HG02610 (cell line): Measurements from ENCODE around the gene PFKFB2.

Experiments
- ATAC-seq: cut with Tn5 transposase; IDR thresholded peaks from one replicate; pipeline ENCODE4 v1.9.1; 2021; ENCODE audit warnings: mild to moderate bottlenecking, moderate library complexity; ENCODE audit not compliant: unreplicated experiment

PFKFB2 gene

DNA sequence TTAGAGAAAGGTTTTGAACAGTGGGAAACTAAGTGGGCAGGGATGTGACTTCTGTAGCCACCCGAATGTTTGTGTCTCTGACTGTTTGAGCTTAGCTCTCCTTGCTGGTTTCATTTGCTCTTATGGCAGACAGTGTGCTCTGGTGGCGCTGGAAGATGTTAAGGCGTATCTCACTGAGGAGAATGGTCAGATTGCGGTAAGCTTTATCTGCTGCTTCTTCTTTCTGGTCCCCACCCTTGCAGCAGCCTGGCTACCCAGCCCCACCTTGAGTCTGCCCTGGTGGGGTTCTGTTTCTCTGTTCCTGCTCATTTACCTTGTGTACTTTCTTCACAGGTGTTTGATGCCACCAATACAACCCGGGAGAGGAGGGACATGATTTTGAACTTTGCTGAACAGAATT lies 9.9 kb downstream of the PFKFB2 start:
- no peak for ATAC-seq

DNA sequence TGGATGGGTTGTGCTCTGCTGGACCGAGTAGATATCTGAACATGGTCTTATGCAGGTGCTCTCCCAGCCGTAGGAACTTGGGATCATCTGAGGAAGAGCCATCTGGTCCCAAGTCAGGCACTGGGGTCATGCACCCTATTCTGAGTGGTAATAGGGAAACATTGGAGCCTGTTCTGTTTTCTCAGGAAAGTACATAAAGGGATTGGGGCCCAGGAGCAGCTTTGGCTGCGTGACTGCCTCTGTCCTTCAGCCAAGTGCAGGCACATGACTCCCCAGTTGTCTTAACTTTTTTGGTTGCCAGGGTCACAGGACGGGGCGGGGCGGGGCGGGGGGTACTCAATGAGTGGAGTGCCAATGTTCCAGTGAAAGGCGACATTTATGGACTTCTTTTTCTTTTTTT lies 11.5 kb downstream of the PFKFB2 start:
- no peak for ATAC-seq

DNA sequence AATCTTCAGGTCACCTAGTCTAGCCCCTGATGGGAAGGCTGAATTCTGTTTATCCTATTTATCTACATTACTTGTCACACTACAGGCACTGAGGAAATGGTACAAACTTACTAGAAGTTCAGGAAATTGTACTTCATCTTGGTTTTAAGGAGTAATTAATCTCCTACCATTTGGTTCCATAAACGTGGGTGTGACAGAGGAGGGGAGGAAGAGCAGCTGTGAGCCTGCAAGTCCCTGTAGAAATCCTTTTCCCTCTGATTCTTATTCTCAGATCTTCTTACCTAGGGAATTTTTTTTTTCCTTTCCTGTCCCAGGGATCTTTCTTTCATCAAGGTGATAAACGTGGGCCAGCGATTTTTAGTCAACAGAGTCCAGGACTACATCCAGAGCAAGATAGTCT lies 14.1 kb downstream of the PFKFB2 start:
- no peak for ATAC-seq

DNA sequence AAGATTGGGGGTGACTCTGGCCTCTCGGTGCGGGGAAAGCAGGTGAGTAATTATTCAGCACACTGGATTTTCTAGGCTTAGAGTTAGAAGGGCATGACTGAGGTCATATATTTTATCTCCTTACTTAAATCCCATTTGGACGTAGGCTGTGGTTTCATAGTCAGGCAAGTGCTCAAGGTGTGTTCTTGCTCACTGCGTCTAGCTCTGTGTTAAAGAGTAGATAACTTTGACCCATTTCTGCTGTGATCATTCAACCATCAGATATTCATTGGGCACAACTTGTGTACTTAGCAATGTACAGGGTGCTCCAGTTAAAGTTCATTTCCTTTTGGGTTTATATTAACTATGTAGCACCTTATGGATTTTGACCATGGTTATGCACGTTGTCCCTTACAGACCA lies 14.6 kb downstream of the PFKFB2 start:
- ATAC-seq: no peak

DNA sequence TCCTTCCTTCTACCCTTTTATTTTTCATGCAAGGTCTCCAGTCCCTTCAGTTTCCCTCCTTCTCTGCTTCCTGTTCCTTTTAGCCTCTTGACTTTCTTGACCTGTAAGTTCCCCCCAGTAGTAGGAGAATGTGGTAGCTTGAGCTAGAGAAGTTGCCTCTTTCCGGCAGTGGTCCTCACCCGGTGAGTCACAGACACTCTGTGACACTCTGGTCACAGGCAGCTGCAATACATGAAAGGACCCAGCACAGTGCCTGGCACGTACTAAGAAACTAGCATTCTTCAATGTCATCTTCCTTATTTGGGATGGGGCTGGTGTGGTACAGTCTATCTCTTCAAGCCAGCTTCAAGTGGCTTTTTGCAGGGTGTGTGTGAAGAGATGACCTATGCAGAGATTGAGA lies 16.0 kb downstream of the PFKFB2 start:
- no peak for ATAC-seq

DNA sequence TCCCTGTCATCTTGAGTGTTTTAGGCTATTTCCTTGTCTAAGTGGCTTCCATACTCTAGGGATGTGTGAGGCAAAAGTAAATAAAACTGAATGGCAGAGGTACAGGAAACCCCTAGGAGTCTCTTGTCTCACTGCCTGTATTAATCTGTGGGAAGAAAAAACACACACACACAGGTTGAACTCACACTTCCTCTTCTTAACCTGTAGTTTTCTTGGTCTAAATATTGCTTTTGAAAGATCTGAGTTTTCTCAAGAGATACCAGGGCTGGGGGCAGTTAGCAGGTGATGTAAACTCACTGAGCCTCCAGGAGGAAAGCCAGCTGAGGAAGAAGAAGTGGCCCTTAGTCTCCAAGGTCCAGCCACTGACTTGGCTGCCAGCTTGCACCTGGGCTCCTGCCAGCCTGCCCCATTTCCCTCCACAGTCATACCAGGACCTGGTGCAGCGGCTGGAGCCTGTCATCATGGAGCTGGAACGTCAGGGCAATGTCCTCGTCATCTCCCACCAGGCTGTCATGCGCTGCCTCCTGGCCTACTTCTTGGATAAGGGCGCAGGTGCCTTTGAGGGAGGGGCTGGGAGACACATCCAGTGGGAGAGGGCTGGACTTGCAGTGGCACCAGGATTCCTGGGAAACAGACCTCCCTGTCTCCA lies 16.9 kb downstream of the PFKFB2 start:
- no peak for ATAC-seq

DNA sequence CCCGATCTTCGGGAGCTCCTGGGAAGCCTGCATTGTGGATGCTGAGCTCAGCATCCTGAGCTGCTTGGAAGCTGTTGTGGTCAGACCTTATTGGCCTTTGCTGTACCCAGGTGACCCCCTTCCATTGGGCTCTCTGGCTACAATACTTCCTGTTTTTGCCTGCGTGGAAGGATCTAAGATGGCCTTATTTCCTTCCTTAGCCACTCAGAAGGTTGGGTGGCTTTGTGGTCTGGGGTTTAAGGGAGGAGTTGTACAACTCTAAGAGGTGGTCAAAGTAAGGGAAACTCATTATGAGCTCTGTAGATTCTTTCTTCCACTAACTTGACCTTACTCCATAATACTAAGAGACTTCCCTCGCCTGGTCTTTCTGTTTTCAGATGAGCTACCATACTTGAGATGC lies 17.7 kb downstream of the PFKFB2 start:
- no peak for ATAC-seq

DNA sequence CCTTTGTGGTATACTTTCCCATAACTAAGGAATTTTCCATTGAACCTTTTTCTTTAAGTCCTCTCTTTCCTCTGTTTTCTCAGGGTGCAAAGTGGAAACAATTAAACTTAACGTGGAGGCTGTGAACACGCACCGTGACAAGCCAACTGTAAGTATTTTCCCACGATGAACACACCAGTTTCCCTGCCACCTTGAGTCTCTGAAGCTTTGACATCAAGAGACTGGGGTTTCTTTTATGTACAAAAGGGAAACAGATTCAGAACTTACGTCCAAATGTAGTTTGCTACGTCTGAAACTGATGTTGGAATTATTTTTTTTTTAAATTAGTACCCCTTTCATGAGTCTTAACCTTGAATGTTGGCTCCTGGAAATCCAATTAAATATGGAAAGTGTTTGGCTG lies 18.4 kb downstream of the PFKFB2 start:
- no peak for ATAC-seq

DNA sequence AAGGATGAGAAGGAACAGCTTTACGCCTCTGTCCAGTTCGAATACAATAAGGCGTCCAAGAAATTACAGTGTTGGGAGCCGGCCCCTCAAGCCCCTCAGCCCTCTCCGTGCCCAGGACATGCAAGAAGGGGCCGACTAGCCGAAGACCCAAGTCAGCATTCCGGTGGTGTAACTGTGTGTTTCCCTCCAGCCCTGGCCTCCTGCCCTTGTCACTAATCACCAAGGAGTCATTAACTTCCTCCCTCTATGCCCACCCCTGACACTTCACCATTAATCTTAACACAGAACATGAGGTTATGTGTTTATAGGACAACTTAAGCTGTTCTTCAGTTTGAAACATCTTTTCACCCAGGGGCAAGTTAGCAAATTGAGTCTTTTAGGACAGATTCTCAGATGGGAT lies 19.2 kb downstream of the PFKFB2 start:
- no peak for ATAC-seq

DNA sequence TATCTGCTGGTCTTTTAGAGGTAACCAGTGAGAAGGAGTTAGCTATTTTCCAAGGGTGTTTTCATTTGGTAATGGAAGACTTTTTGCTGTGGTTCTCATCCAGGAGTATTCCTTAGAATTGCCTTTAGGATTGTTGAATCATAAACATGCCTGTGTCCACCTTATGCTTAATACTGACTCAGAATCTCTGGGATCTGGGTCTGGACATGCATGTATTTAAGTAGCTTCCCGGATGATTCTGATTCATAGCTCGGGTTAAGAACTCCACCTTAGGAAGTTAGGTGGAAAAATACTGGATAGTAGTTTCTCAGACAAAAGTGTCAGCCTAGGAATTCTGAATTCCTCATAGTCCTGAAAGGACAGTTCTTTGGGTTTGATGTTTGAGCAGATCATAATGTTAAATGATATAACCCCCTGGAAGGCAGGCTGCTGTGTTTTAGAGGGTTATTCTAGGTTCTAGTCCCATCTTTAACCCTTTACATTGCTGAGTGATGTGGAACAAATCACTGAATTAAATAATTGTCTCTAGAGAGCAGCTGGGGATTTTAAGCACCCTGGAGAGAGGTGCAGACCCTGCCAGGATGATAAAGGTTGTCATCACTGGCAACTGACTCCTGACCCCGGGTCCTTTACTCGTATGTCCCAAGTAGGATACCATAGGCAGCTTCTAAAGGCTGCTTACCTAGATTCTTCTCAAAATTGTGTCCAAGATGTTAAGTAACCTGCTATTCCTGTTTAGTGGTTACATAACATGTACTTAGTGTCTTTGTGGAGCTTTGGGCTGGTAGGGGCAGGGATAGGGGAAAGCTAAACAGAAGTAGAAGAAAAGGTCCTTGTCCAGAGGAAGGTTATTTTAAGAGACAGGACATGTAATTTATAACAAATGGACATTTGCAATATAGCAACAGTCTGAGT lies 21.1 kb downstream of the PFKFB2 start:
- no peak for ATAC-seq

DNA sequence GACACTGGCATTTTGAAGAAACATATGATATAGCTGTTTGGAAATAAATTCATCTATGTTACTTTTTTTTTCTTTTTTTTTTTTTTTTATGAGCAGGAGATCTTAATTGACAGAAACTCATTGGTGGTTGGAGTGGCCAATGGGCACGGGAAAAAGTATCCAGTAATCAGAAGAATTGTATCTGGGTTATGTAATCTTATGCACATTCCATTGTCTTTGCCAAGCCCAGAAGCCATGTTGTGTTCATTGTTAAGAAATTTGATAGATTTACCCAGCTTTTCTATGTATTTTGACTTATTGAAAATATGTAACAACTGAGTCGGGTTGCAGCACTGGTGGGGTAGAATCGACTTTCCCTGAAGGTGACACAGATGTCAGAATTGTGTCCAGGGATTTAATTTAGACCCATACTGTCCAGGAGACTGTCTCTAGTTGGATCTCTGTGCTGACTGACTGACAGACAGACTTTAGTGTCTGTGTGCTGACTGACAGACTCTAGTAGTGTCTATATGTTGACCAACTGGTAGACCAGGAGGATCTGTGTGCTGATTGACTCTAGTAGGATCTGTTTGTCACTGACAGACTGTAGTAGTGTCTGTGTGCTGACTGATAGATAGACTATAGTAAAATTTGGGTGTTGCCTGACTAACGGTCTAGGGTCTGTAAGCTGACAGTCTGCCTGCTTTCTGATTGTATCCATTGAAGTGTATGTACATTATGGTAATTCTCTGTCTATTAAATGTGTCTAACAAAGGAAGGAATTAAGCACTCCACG lies 23.3 kb downstream of the PFKFB2 start:
- no peak for ATAC-seq

DNA sequence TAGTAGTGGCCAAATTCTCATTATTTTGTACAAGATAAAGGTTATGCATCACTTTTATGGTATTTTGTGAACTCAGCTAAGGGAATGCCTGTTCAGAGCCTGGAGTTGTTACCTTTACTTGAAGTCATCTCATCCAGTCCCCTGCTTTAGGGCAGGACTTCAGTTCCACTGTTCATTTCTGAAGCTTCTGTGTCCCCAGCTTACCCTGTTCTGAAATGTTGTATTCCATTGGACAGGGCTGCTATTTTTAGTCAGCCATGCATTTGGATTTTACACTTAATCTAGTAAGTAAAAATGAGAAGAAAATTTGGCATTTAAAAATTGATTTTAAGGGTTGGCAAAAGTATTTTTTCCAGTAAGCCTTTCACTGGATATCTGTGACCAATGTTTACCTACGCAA lies 23.9 kb downstream of the PFKFB2 start:
- ATAC-seq: no peak

DNA sequence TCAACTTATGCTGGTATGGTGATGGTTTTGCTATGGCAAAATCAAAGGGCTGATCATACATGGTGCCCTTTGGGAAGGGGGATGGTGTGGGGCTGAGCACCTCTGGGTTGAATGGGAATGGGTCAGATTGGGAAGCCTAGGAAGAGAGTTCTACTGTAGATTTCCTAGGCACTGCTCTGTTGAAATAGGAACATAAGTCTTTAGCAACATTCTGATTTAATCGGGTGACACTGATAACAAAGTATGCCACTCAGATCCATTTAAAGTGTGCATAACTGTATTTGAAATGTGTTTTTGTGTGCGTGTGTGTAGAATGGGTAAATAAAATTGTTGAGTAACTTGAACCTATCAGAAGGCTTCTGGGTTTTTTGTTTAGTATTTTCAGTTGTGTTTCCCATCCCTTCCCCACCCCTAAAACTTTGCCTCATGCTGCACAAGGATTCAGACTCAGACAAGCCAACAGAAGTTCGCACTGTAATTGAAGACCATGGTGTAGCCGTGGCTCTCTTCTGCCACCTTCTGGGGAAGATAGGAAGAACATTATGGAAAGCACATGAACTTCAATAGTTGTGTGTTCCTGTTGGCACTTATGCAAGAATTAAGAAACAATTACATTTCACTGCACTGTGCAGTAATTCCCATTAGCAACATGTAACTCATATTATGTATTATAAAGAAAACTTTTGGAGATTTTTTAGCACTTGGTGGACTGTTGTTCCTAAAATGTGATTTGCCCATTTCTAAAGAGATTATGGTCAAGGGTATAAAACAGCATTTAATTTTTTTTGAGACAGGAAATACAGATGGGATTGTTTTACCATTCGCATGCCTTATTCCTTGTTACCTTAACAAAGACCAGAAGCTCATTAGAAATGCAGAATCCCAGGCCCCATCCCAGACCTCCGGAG lies 24.6 kb downstream of the PFKFB2 start:
- ATAC-seq: no peak

DNA sequence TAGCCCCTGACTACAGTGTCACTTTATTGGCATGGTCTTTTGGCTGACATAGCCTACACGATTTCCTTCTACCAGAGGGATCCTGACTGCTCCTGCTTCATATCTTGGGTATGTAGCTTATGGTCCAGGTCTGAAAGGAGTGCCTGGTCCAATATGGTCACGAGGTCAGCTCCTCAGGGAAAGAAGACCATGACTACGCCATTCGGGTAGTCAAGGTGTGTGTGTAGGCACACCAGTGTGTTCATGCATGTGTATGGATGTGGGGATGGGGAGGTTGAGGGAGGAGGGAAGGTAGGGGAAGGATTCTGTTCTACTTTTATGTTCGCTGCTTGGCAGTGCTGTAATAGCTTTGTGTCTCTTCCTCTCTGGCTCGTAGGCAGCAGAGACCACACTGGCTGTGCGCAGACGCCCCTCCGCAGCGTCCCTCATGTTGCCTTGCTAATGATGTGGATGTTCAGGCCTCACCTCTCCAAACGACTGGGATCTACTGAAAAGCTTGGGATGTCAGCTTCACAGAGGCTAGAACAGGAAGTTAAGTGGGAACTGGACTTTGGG lies 25.6 kb downstream of the PFKFB2 start:
- no peak for ATAC-seq

DNA sequence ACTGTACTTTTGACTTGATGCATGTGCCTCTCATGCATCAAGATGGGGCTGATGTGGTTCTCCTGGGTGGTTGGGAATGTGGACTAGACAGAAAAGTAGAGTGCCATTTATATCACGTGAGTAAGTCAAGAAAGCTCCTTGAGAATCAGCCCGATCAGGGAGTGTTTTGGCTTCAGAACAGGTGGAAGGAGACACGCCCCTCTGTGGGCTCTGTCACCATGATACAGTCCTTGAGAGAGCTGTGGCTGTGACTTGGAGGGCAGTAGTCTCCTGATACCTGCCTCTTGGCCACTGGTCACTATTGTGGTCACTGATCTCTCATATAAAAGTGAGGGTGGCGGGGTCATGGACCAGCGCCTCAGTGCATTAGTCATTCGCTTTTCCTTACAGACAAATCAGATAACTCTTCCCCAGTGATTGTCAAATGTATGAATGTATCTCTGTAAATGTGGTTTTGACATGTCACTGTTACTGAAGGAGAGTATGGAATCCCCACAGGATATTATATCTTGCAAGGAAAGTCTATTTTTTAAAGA lies 26.7 kb downstream of the PFKFB2 start:
- no peak for ATAC-seq

DNA sequence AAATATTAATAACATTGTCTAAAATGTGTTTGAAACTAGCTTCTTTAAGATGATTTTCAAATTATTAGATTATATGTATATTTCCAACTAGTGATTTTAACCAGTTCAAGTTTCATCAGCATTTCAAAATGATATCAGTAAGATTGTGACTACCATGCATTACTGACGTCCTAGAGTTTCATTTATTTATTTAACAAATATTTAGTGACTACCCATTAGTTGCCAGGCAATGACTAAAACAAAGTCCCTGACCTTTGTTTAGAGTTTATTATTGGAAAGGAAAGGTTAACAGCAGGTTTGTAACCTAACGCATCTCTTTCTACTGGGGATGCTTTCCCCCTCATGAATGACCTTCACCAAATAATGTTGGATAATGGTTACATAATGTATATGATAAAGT lies 28.0 kb downstream of the PFKFB2 start:
- no peak for ATAC-seq

DNA sequence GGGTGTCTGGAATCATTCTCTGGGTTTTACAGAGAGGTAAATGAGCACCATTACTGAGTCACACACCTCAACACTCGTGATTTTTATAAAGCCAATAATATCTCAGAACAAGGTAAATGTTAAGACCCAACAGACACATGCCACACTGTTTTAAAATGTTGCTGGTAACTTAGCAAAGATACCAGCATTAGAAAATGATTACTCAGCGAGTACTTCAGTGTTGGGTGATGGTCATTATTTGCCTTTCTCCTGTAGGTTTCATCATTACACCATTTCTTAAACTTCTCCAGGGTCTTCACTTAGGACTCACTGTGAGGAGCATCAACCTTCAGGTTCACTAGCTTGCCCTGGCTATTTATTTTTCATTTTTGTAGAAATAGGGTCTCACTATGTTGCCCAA lies 28.7 kb downstream of the PFKFB2 start:
- ATAC-seq: no peak

DNA sequence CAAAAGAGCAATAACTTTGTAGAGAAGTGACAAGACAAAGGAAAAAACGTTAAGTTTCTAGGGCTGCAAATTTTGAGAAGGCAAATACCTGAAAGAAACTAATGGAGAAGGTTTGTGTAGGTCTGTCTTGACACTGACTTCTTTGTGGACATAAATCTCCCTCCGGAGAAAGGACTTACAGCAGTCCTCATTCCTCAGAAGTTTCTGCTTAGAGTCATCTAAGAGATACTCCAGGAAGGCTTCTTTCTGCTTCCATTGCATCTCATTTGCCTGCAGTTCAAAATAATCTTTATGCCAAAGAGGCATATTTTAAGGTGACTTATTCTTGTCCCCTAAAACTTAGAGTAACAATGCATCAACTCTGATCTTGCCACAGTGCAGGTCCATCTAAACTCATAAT lies 31.2 kb downstream of the PFKFB2 start:
- no peak for ATAC-seq

DNA sequence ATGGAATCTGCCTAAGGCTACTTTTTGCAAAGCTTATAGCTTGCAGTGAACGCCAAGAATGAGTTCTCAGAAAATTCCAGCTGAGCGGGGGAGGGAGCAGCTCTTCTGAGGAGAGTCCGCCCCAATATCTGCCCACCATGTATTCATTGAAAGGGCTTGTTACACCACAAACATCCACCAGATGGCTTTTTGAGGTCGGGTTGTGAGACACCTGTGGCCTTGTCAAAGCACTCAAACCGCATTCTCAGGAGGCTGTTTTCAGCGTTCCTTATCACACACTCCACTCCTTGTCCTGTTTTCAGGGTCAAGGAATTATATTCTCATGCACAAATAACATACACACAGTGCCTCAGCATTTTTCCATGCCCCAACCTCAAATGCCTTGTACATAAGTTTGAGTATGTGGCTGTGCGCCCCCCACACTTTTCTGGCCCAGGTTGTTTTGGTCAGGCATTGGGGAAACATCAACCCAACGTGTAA lies 31.7 kb downstream of the PFKFB2 start:
- peak; percentile 63 for ATAC-seq

DNA sequence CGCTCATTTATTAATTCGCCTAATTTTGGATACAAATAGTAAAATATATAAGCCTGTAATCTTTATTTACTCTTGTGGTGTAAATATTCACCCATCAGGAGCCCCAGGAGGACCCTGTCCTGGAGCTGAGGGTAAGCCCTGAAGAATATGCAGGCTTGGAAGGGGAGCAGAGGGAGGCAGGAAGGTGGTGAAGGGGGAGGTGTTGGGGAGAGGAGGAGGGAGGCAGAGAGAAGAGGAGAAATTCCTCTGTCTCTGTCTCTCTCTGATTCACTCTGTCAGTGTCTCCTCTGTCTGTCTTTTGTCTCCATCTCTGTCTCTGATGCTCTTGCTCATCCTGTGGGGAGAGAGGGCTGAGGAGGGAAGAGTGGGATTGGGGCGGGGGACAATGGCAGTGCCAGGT lies 32.8 kb downstream of the PFKFB2 start:
- ATAC-seq: no peak
